Suprapubic skin (tissue), 4 donors: Measurements from ENCODE around the gene KIAA1671. TPM values are rescaled to one million over a fixed set of nuclear protein-coding genes. Genes with fewer than 3 reads are reported as not detected.

Experiments
- DNase-seq, 2 donors: peaks; one replicate each; pipeline ENCODE4 v3.0.0-alpha.2; 2019; ENCODE audit warnings: low spot score in 2 of 2
- H3K27ac ChIP-seq: fragments of 200-600 bp; sonication (generic); one replicate; pipeline ENCODE4 v1.5.1; 2019
- H3K27me3 ChIP-seq: fragments of 200-600 bp; sonication (generic); one replicate; pipeline ENCODE4 v1.5.1; 2019
- H3K36me3 ChIP-seq: fragments of 200-600 bp; sonication (generic); one replicate; pipeline ENCODE4 v1.5.1; 2019
- H3K4me1 ChIP-seq: fragments of 200-600 bp; sonication (generic); one replicate; pipeline ENCODE4 v1.5.1; 2019
- H3K4me3 ChIP-seq: fragments of 200-600 bp; sonication (generic); one replicate; pipeline ENCODE4 v1.5.1; 2019; ENCODE audit warnings: mild to moderate bottlenecking
- H3K9me3 ChIP-seq: fragments of 200-600 bp; sonication (generic); one replicate; pipeline ENCODE4 v1.5.1; 2019
- EP300 ChIP-seq: sonication (generic); formaldehyde crosslinking; IDR thresholded peaks from one replicate; pipeline ENCODE4 v1.6.1; 2017; ENCODE audit warnings: antibody characterized with exemption
- POLR2A ChIP-seq, 2 donors: fragments of 450-650 bp; IDR thresholded peaks; one replicate each; pipeline ENCODE4 v1.6.1; 2017; ENCODE audit warnings: antibody characterized with exemption in 2 of 2, mild to moderate bottlenecking in 2 of 2, moderate library complexity in 2 of 2
- POLR2AphosphoS5 ChIP-seq, 3 donors: sonication (generic); formaldehyde crosslinking; IDR thresholded peaks; one replicate each; pipeline ENCODE4 v1.6.1; 2017; ENCODE audit warnings: antibody characterized with exemption in 3 of 3
- WGBS: methylation state at CpG from one replicate; pipeline ENCODE4 v1.1.5; 2018; 5-methylcytosine and 5-hydroxymethylcytosine counted together
- total RNA-seq, 4 donors: library from RNA; depleted of rRNA; stranded (reverse); fragments of >200 nt; gene quantifications; one replicate each; pipeline ENCODE4 v1.1.0, GENCODE V29; 2016
- TF ChIP-seq, protein P1 (sequence below), 2 donors: fragments of 200-600 bp in 1 of 2; fragments of 450-650 bp in 1 of 2; sonication (generic) in 1 of 2; IDR thresholded peaks; one replicate each; pipeline ENCODE4 v1.5.1; 2016 to 2019; ENCODE audit warnings: antibody characterized with exemption in 2 of 2, mild to moderate bottlenecking in 1 of 2, moderate library complexity in 1 of 2

The KIAA1671 gene
- total RNA-seq, 4 donors from 2014 or later = 74.4 to 116 (median 97.0) TPM

DNA sequence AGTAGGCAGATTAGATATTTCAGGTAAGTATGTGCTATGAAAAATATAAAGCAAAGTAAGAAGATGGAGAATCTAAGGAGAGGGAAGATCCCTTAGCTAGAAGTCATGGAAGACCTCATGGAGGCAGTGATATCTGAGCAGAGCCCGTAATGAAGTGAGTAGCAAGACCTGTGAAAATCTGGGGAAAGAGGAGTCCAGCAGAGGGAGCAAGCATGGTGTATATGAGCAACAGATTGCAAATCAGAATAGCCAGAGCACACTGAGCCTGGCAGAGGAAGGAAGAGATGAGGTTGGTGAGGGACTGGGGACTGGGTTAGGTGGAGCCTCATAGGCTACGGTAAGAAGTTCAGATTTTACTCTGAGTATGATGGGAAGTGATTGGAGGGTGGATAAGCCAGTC lies 15.4 kb upstream of the KIAA1671 start:
- WGBS = 40% methylated on average over 2 of the region's 2 CpGs
- peaks cover 4% of the 10 kb centered on the region for H3K27me3 ChIP-seq
- DNase-seq = no peak
- H3K9me3 ChIP-seq = no peaks in the 10 kb centered on the region
- H3K27ac ChIP-seq = no peak overlapping the region
- no peak overlapping the region for H3K4me3 ChIP-seq
- peaks cover 3% of the 10 kb centered on the region for H3K4me1 ChIP-seq
- no peaks in the 10 kb centered on the region for H3K36me3 ChIP-seq
- TF ChIP-seq, protein P1, sequence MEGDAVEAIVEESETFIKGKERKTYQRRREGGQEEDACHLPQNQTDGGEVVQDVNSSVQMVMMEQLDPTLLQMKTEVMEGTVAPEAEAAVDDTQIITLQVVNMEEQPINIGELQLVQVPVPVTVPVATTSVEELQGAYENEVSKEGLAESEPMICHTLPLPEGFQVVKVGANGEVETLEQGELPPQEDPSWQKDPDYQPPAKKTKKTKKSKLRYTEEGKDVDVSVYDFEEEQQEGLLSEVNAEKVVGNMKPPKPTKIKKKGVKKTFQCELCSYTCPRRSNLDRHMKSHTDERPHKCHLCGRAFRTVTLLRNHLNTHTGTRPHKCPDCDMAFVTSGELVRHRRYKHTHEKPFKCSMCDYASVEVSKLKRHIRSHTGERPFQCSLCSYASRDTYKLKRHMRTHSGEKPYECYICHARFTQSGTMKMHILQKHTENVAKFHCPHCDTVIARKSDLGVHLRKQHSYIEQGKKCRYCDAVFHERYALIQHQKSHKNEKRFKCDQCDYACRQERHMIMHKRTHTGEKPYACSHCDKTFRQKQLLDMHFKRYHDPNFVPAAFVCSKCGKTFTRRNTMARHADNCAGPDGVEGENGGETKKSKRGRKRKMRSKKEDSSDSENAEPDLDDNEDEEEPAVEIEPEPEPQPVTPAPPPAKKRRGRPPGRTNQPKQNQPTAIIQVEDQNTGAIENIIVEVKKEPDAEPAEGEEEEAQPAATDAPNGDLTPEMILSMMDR (IDR thresholded peaks at IDR 0.05) = no peak
- no peak for TF ChIP-seq POLR2A (IDR thresholded peaks at IDR 0.05)
- TF ChIP-seq EP300 = no peak
- TF ChIP-seq POLR2AphosphoS5 (IDR thresholded peaks at IDR 0.05) = no peak

DNA sequence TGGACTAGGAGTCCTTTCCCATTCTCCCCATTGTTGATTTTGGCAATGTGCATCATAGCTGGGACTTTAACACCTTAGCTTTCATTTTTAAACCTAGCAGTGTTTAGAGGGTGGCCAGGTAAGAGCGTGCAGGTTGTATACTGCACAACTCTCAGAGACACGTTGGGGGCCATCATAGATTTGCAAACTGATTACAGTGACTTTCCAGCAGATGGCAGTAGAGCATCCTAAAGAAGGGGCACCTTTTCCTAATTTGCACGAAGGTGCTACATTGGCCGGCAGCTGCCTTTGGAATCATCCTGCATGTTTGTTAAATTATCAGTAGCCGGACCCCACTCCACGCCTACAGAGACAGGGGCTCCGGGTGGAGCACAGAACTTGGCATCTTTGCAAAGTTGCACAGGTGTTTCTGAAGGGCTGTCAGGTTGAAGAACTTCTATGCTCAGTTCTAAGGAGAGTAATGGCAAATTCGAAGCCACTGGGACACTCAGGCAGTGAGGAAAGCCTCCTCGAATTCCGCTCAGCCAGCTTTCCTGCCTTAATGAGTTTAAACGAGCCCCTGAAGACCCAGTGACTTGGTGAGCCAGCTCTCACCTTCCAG lies 13.7 kb upstream of the KIAA1671 start:
- Histone ChIP-seq H3K27ac (no peak overlapping the region), H3K4me3 (no peak overlapping the region), H3K4me1 (peaks cover 3% of the 10 kb centered on the region), H3K36me3 (no peaks in the 10 kb centered on the region), H3K27me3 (peaks cover 2% of the 10 kb centered on the region), H3K9me3 (no peaks in the 10 kb centered on the region)
- DNase-seq = no peak
- no peak for TF ChIP-seq EP300
- no peak for TF ChIP-seq POLR2A (IDR thresholded peaks at IDR 0.05)
- TF ChIP-seq, protein P1 (IDR thresholded peaks at IDR 0.05) = peak; percentile 48 to 68
- TF ChIP-seq POLR2AphosphoS5 (IDR thresholded peaks at IDR 0.05) = no peak
- WGBS = 17% methylated on average over 11 of the region's 11 CpGs

DNA sequence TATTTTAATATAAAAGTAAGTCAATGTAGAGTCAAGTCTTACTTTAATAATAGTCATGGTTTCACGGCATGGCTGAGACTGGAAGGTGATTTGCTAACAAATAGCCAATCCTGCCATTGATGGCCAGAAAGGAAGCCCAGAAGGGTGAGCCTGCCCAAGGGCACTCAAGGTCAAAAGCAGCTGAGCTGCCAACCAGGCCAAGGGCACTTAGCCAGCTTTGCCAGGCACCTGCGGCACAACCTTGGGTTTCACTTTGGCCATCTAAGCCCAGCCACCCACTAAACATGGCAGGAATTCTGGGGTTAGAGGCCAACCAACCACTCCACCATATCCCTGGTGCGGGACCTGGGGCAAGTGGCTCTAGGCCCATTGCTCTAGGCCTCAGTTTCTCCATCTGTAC lies 10.2 kb upstream of the KIAA1671 start:
- H3K9me3 ChIP-seq = no peaks in the 10 kb centered on the region
- H3K4me1 ChIP-seq = peaks cover 3% of the 10 kb centered on the region
- H3K36me3 ChIP-seq = no peaks in the 10 kb centered on the region
- H3K27me3 ChIP-seq = no peaks in the 10 kb centered on the region
- no peak overlapping the region for H3K4me3 ChIP-seq
- peak overlapping the region; percentile 38 for H3K27ac ChIP-seq
- TF ChIP-seq POLR2A (IDR thresholded peaks at IDR 0.05) = no peak
- no peak for TF ChIP-seq EP300
- no peak for TF ChIP-seq POLR2AphosphoS5 (IDR thresholded peaks at IDR 0.05)
- TF ChIP-seq, protein P1 (IDR thresholded peaks at IDR 0.05) = no peak
- DNase-seq = no peak
- 84% methylated on average over 3 of the region's 3 CpGs for WGBS

DNA sequence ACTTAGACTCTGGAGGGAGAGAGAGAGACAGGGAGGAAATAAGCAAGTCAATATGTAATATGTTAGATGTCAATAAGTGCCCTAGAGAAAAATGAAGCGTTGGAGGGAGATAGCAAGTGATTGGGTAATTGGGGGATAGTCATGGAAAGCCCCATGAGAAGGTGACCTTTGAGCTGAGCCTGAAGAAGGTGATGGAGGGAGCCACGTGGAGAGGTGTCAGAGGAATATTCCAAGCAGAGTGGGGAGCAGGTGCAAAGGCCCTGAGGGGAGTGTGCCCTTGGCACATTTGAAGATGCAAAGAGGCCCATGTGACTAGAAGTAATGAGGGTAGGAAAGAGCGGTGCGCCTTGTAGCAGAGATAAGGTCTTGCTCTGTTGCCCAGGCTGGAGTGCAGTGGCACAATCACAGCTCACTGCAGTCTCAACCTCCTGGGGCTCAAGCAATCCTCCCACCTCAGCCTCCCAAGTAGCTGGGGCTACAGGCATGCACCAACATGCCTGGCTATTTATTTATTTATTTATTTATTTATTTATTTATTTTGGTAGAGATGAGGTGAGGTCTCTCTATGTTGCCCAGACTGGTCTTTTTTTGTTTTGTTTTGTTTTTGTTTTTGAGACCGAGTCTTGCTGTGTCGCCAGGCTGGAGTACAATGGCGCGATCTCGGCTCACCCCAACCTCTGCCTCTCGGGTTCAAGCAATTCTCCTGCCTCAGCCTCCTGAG lies 8.1 kb upstream of the KIAA1671 start:
- no peak overlapping the region for H3K4me3 ChIP-seq
- H3K9me3 ChIP-seq = no peaks in the 10 kb centered on the region
- H3K27me3 ChIP-seq = no peaks in the 10 kb centered on the region
- 89% methylated on average over 10 of the region's 10 CpGs for WGBS
- H3K4me1 ChIP-seq = peaks cover 5% of the 10 kb centered on the region
- no peaks in the 10 kb centered on the region for H3K36me3 ChIP-seq
- no peak for DNase-seq
- no peak overlapping the region for H3K27ac ChIP-seq
- TF ChIP-seq POLR2A (IDR thresholded peaks at IDR 0.05) (no peak), POLR2AphosphoS5 (IDR thresholded peaks at IDR 0.05) (no peak), EP300 (no peak)
- TF ChIP-seq, protein P1 (IDR thresholded peaks at IDR 0.05) = no peak

DNA sequence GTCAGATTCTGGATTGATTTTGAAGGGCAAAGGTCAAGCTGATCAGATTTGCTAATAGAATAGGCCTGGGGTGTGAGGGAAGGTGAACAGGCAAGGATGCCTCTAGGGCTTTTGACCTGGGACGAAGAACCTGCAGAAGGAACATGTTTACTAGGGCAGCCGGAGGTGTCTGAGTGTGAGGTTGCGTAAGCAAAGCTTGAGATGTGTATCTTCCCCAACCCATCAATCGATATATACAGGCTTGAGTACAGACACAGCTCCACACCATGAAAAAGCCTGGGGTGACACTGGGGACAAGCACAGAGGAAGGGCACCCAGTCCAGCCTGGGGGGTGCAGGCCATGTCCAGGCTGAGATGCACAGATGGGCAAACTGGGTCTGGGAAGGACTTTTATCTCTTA lies 7.1 kb upstream of the KIAA1671 start:
- 66% methylated on average over 4 of the region's 4 CpGs for WGBS
- TF ChIP-seq EP300 = no peak
- no peak for TF ChIP-seq POLR2AphosphoS5 (IDR thresholded peaks at IDR 0.05)
- TF ChIP-seq, protein P1 (IDR thresholded peaks at IDR 0.05) = no peak
- no peak for TF ChIP-seq POLR2A (IDR thresholded peaks at IDR 0.05)
- no peak overlapping the region for H3K4me3 ChIP-seq
- no peak overlapping the region for H3K27ac ChIP-seq
- no peak for DNase-seq
- peaks cover 16% of the 10 kb centered on the region for H3K4me1 ChIP-seq
- H3K27me3 ChIP-seq = no peaks in the 10 kb centered on the region
- H3K36me3 ChIP-seq = no peaks in the 10 kb centered on the region
- no peaks in the 10 kb centered on the region for H3K9me3 ChIP-seq
